Measurements from ENCODE around the gene CACNA1G. TPM values are rescaled to one million over a fixed set of nuclear protein-coding genes. Genes with fewer than 3 reads are reported as not detected.

CACNA1G gene
- polyA plus RNA-seq, 4 donors = 0.03 to 1.7 TPM; not detected in 2

DNA sequence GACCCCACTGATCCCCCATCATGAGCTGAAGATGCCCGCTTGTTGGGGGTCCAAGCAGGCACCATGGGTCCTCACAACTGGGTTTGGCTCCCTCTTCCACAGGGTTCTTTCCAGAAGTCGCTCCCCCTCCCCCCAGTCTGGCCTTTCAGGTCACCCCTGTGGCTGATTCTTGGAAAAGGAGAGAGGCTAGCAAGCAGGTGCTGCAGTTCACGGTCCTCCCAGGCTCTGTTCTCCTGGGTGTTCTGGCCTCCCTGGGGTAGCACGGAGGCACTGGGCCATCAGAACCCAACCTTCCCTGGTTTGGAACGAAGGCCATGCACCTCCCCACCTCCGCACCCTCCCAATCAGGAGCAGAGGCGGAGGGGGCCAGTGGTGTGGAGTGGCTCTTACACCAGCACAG, 18.9 kb downstream of the CACNA1G start:
- H3K36me3 ChIP-seq (ENCODE audit: control insufficient read depth in 3 of 3, insufficient read depth in 2 of 3, low read depth in 1 of 3, low read length in 3 of 3) = peaks cover 0 to 2% (median 0%) of the 10 kb centered on the region in 3 donors
- no peak overlapping the region for H3K27ac ChIP-seq (ENCODE audit: low read depth in 1 of 3, low read length in 2 of 3)
- no peak for FAIRE-seq
- 72 to 88% (median 80%) methylated on average over 7 of the region's 7 CpGs for WGBS, 3 donors
- peaks cover 0 to 5% (median 2%) of the 10 kb centered on the region in 3 donors for H3K27me3 ChIP-seq (ENCODE audit: control insufficient read depth in 3 of 3, insufficient read depth in 3 of 3, low read length in 3 of 3)
- no peaks in the 10 kb centered on the region for H3K4me1 ChIP-seq (ENCODE audit: control insufficient read depth in 3 of 3, insufficient read depth in 2 of 3, low read depth in 1 of 3, low read length in 2 of 3)
- H3K4me3 ChIP-seq (ENCODE audit: low read depth in 1 of 3, low read length in 3 of 3) = no peak overlapping the region
- DNase-seq = no peak
- peaks cover 0 to 8% of the 10 kb centered on the region in 2 donors for H3K9me3 ChIP-seq (ENCODE audit: control insufficient read depth in 2 of 2, insufficient read depth in 1 of 2, low read depth in 1 of 2, low read length in 1 of 2)

DNA sequence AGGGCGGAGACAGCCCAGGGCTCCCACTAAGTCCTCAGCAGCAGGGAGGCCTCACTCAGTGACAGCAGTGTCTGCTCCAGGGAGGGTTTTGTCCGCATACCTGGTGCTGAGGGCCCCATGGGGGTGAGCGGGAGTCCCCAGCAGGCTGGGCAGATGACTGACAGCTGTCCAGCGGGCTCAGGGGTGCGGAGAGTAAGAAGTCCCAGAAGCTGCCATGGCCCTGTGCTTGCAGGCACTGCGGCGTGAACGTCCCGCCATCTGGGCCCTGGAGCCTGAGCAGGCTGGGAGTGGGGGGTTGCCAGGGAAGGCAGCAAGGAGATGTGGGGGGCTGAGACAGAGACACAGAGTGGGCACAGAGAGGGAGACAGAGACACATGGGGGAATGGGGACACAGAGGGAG, 20.1 kb downstream of the CACNA1G start:
- Histone ChIP-seq H3K27me3 (ENCODE audit: control insufficient read depth in 3 of 3, insufficient read depth in 3 of 3, low read length in 3 of 3) (peaks cover 0 to 9% (median 2%) of the 10 kb centered on the region in 3 donors), H3K36me3 (ENCODE audit: control insufficient read depth in 3 of 3, insufficient read depth in 2 of 3, low read depth in 1 of 3, low read length in 3 of 3) (peaks cover 0 to 2% (median 0%) of the 10 kb centered on the region in 3 donors), H3K9me3 (ENCODE audit: control insufficient read depth in 2 of 2, insufficient read depth in 1 of 2, low read depth in 1 of 2, low read length in 1 of 2) (peaks cover 0 to 8% of the 10 kb centered on the region in 2 donors), H3K27ac (ENCODE audit: low read depth in 1 of 3, low read length in 2 of 3) (no peak overlapping the region), H3K4me1 (ENCODE audit: control insufficient read depth in 3 of 3, insufficient read depth in 2 of 3, low read depth in 1 of 3, low read length in 2 of 3) (no peaks in the 10 kb centered on the region), H3K4me3 (ENCODE audit: low read depth in 1 of 3, low read length in 3 of 3) (no peak overlapping the region)
- no peak for FAIRE-seq
- 91 to 96% (median 93%) methylated on average over 9 of the region's 9 CpGs for WGBS, 3 donors
- DNase-seq = no peak

DNA sequence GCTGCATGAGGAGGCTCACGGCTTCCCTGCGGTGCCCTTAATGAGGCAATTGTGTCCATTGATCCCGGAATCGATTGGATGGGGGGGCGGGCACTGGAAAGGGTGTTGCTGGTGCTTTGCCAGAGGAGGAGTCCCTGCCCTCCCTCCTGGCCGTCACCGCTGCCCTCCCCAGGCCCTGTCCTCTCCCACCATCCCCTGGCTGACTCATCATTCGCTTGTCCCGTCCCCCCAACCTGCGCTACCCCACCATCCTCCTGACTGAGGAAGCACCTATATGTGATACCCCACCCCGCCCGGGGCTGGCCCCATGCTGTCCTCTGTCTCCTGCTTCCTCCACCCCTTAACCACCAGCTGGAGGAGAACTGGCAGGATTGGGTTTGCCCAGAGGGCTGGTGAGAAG, 20.8 kb downstream of the CACNA1G start:
- Histone ChIP-seq H3K4me1 (ENCODE audit: control insufficient read depth in 3 of 3, insufficient read depth in 2 of 3, low read depth in 1 of 3, low read length in 2 of 3) (no peaks in the 10 kb centered on the region), H3K36me3 (ENCODE audit: control insufficient read depth in 3 of 3, insufficient read depth in 2 of 3, low read depth in 1 of 3, low read length in 3 of 3) (no peaks in the 10 kb centered on the region), H3K27me3 (ENCODE audit: control insufficient read depth in 3 of 3, insufficient read depth in 3 of 3, low read length in 3 of 3) (peaks cover 0 to 9% (median 2%) of the 10 kb centered on the region in 3 donors), H3K9me3 (ENCODE audit: control insufficient read depth in 2 of 2, insufficient read depth in 1 of 2, low read depth in 1 of 2, low read length in 1 of 2) (peaks cover 0 to 8% of the 10 kb centered on the region in 2 donors), H3K27ac (ENCODE audit: low read depth in 1 of 3, low read length in 2 of 3) (no peak overlapping the region), H3K4me3 (ENCODE audit: low read depth in 1 of 3, low read length in 3 of 3) (no peak overlapping the region)
- WGBS, 3 donors = 87 to 93% (median 91%) methylated on average over 12 of the region's 12 CpGs
- FAIRE-seq (no peak), DNase-seq (no peak)

DNA sequence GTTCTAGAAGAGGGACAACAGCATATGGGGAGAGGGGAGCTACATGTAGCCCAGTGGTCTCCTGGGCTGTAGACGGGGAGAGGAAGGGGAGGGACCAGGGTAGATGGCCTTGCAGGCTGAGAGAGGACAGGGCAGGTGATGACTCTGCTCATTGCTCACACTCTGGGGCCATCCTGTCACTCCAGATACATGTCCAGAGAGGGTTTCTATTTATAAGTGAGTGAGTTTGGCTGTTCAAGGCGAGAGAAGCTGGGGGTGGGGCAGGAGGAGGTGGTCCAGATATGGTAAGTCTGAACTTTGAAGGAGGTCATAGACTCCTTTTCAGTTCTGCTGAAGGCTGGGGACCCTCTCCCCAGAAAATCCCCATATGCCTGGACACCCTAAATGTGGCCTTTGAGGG, 22.2 kb downstream of the CACNA1G start:
- Histone ChIP-seq H3K36me3 (ENCODE audit: control insufficient read depth in 3 of 3, insufficient read depth in 2 of 3, low read depth in 1 of 3, low read length in 3 of 3) (no peaks in the 10 kb centered on the region), H3K27ac (ENCODE audit: low read depth in 1 of 3, low read length in 2 of 3) (no peak overlapping the region), H3K4me3 (ENCODE audit: low read depth in 1 of 3, low read length in 3 of 3) (no peak overlapping the region), H3K9me3 (ENCODE audit: control insufficient read depth in 2 of 2, insufficient read depth in 1 of 2, low read depth in 1 of 2, low read length in 1 of 2) (peaks cover 0 to 8% of the 10 kb centered on the region in 2 donors), H3K27me3 (ENCODE audit: control insufficient read depth in 3 of 3, insufficient read depth in 3 of 3, low read length in 3 of 3) (peaks cover 0 to 11% (median 2%) of the 10 kb centered on the region in 3 donors), H3K4me1 (ENCODE audit: control insufficient read depth in 3 of 3, insufficient read depth in 2 of 3, low read depth in 1 of 3, low read length in 2 of 3) (no peaks in the 10 kb centered on the region)
- no peak for FAIRE-seq
- WGBS, 3 donors = 74 to 91% (median 82%) methylated on average over 2 of the region's 2 CpGs
- DNase-seq = no peak

DNA sequence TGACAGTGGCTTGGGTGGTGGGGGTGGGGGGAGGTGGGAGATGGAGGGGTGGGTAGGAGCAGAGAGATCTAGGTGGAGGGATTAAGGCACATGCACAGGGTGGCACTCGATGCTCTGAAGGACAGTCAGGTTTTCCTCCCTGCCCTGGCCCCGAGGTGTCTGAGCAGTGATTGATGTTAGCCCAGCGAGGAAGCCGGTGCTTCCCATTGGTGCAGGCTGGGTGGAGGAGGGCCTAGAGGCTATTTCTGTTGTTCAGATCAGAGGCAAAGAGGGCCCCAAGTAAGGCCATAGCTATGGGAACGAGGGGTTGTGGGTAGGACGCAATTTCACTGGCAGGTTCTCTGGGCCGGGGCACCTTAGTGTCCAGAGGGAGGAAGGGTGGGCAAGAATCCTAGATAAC, 23.1 kb downstream of the CACNA1G start:
- no peak overlapping the region for H3K27ac ChIP-seq (ENCODE audit: low read depth in 1 of 3, low read length in 2 of 3)
- no peak for FAIRE-seq
- H3K36me3 ChIP-seq (ENCODE audit: control insufficient read depth in 3 of 3, insufficient read depth in 2 of 3, low read depth in 1 of 3, low read length in 3 of 3) = no peaks in the 10 kb centered on the region
- DNase-seq = no peak
- 46 to 59% (median 57%) methylated on average over 7 of the region's 7 CpGs for WGBS, 3 donors
- H3K4me3 ChIP-seq (ENCODE audit: low read depth in 1 of 3, low read length in 3 of 3) = no peak overlapping the region
- peaks cover 0 to 11% (median 0%) of the 10 kb centered on the region in 3 donors for H3K27me3 ChIP-seq (ENCODE audit: control insufficient read depth in 3 of 3, insufficient read depth in 3 of 3, low read length in 3 of 3)
- H3K9me3 ChIP-seq (ENCODE audit: control insufficient read depth in 2 of 2, insufficient read depth in 1 of 2, low read depth in 1 of 2, low read length in 1 of 2) = peaks cover 0 to 8% of the 10 kb centered on the region in 2 donors
- H3K4me1 ChIP-seq (ENCODE audit: control insufficient read depth in 3 of 3, insufficient read depth in 2 of 3, low read depth in 1 of 3, low read length in 2 of 3) = peaks cover 0 to 4% (median 0%) of the 10 kb centered on the region in 3 donors

GRCh38 chr17:50584116-50584515, 23.6 kb downstream of the CACNA1G start:
- 77 to 93% (median 82%) methylated on average over 4 of the region's 4 CpGs for WGBS, 3 donors
- Histone ChIP-seq H3K9me3 (ENCODE audit: control insufficient read depth in 2 of 2, insufficient read depth in 1 of 2, low read depth in 1 of 2, low read length in 1 of 2) (peaks cover 0 to 8% of the 10 kb centered on the region in 2 donors), H3K27me3 (ENCODE audit: control insufficient read depth in 3 of 3, insufficient read depth in 3 of 3, low read length in 3 of 3) (peaks cover 0 to 11% (median 0%) of the 10 kb centered on the region in 3 donors), H3K27ac (ENCODE audit: low read depth in 1 of 3, low read length in 2 of 3) (no peak overlapping the region), H3K36me3 (ENCODE audit: control insufficient read depth in 3 of 3, insufficient read depth in 2 of 3, low read depth in 1 of 3, low read length in 3 of 3) (no peaks in the 10 kb centered on the region), H3K4me1 (ENCODE audit: control insufficient read depth in 3 of 3, insufficient read depth in 2 of 3, low read depth in 1 of 3, low read length in 2 of 3) (peaks cover 0 to 6% (median 0%) of the 10 kb centered on the region in 3 donors), H3K4me3 (ENCODE audit: low read depth in 1 of 3, low read length in 3 of 3) (no peak overlapping the region)
- FAIRE-seq (no peak), DNase-seq (no peak)

- H3K36me3 ChIP-seq (ENCODE audit: control insufficient read depth in 3 of 3, insufficient read depth in 2 of 3, low read depth in 1 of 3, low read length in 3 of 3) = no peaks in the 10 kb centered on the region
- FAIRE-seq = no peak
- 83 to 90% (median 88%) methylated on average over 6 of the region's 6 CpGs for WGBS, 3 donors
Measured at GRCh38 chr17:50584749-50585148, 24.2 kb downstream of the CACNA1G start.

GRCh38 chr17:50585346-50585745, 24.8 kb downstream of the CACNA1G start:
- DNase-seq (no peak), FAIRE-seq (no peak)
- Histone ChIP-seq H3K4me1 (ENCODE audit: control insufficient read depth in 3 of 3, insufficient read depth in 2 of 3, low read depth in 1 of 3, low read length in 2 of 3) (peaks cover 0 to 6% (median 0%) of the 10 kb centered on the region in 3 donors), H3K27me3 (ENCODE audit: control insufficient read depth in 3 of 3, insufficient read depth in 3 of 3, low read length in 3 of 3) (peaks cover 0 to 11% (median 0%) of the 10 kb centered on the region in 3 donors), H3K36me3 (ENCODE audit: control insufficient read depth in 3 of 3, insufficient read depth in 2 of 3, low read depth in 1 of 3, low read length in 3 of 3) (no peaks in the 10 kb centered on the region), H3K4me3 (ENCODE audit: low read depth in 1 of 3, low read length in 3 of 3) (no peak overlapping the region), H3K27ac (ENCODE audit: low read depth in 1 of 3, low read length in 2 of 3) (no peak overlapping the region), H3K9me3 (ENCODE audit: control insufficient read depth in 2 of 2, insufficient read depth in 1 of 2, low read depth in 1 of 2, low read length in 1 of 2) (peaks cover 0 to 8% of the 10 kb centered on the region in 2 donors)
- WGBS, 3 donors = 77 to 90% (median 82%) methylated on average over 4 of the region's 4 CpGs

More at GRCh38 chr17:50584749-50585148, 24.2 kb downstream of the CACNA1G start:
- Histone ChIP-seq H3K4me1 (ENCODE audit: control insufficient read depth in 3 of 3, insufficient read depth in 2 of 3, low read depth in 1 of 3, low read length in 2 of 3) (peaks cover 0 to 6% (median 0%) of the 10 kb centered on the region in 3 donors), H3K27ac (ENCODE audit: low read depth in 1 of 3, low read length in 2 of 3) (no peak overlapping the region), H3K4me3 (ENCODE audit: low read depth in 1 of 3, low read length in 3 of 3) (no peak overlapping the region), H3K9me3 (ENCODE audit: control insufficient read depth in 2 of 2, insufficient read depth in 1 of 2, low read depth in 1 of 2, low read length in 1 of 2) (peaks cover 0 to 8% of the 10 kb centered on the region in 2 donors), H3K27me3 (ENCODE audit: control insufficient read depth in 3 of 3, insufficient read depth in 3 of 3, low read length in 3 of 3) (peaks cover 0 to 11% (median 0%) of the 10 kb centered on the region in 3 donors)
- DNase-seq = no peak

- FAIRE-seq (no peak), DNase-seq (no peak)
- Histone ChIP-seq H3K27me3 (ENCODE audit: control insufficient read depth in 3 of 3, insufficient read depth in 3 of 3, low read length in 3 of 3) (peaks cover 0 to 11% (median 0%) of the 10 kb centered on the region in 3 donors), H3K9me3 (ENCODE audit: control insufficient read depth in 2 of 2, insufficient read depth in 1 of 2, low read depth in 1 of 2, low read length in 1 of 2) (peaks cover 0 to 8% of the 10 kb centered on the region in 2 donors), H3K27ac (ENCODE audit: low read depth in 1 of 3, low read length in 2 of 3) (no peak overlapping the region), H3K4me3 (ENCODE audit: low read depth in 1 of 3, low read length in 3 of 3) (no peak overlapping the region), H3K36me3 (ENCODE audit: control insufficient read depth in 3 of 3, insufficient read depth in 2 of 3, low read depth in 1 of 3, low read length in 3 of 3) (peaks cover 0 to 2% (median 0%) of the 10 kb centered on the region in 3 donors), H3K4me1 (ENCODE audit: control insufficient read depth in 3 of 3, insufficient read depth in 2 of 3, low read depth in 1 of 3, low read length in 2 of 3) (peaks cover 0 to 6% (median 0%) of the 10 kb centered on the region in 3 donors)
- 65 to 81% (median 77%) methylated on average over 8 of the region's 8 CpGs for WGBS, 3 donors
Measured at GRCh38 chr17:50585891-50586290, 25.4 kb downstream of the CACNA1G start.

Measured in small intestine (tissue), 7 donors.